Middle frontal gyrus (tissue), 1 donor: ENCODE results near the gene ZBTB43.
A peak's percentile ranks its signal among the peaks of the same experiment; 100 is the strongest.

ENCODE experiments used
- DNase-seq: peaks from one replicate; pipeline ENCODE4 v3.0.0-alpha.2; 2015; ENCODE audit warnings: low spot score; ENCODE audit errors: extremely low spot score

The ZBTB43 gene

GRCh38 chr9:126827227-126827626 is 22.4 kb downstream of the ZBTB43 start:
- DNase-seq = no peak

- DNase-seq = no peak
Observed at GRCh38 chr9:126829035-126829434, 24.2 kb downstream of the ZBTB43 start.

- DNase-seq = no peak
Observed at GRCh38 chr9:126830827-126831226, 26.0 kb downstream of the ZBTB43 start.

GRCh38 chr9:126832440-126832839 is 27.6 kb downstream of the ZBTB43 start:
- DNase-seq = no peak

GRCh38 chr9:126833020-126833419 is 28.2 kb downstream of the ZBTB43 start:
- DNase-seq = no peak

GRCh38 chr9:126833710-126834345 is 29.0 kb downstream of the ZBTB43 start:
- DNase-seq = no peak

- no peak for DNase-seq
Observed at GRCh38 chr9:126834672-126835071, 29.8 kb downstream of the ZBTB43 start.

GRCh38 chr9:126836216-126836615 is 31.4 kb downstream of the ZBTB43 start:
- DNase-seq = no peak

GRCh38 chr9:126838055-126838811 is 33.4 kb downstream of the ZBTB43 start:
- no peak for DNase-seq

GRCh38 chr9:126838895-126839294 is 34.1 kb downstream of the ZBTB43 start:
- DNase-seq = no peak

- no peak for DNase-seq
Observed at GRCh38 chr9:126839301-126839700, 34.5 kb downstream of the ZBTB43 start.

- DNase-seq = no peak
Observed at GRCh38 chr9:126842220-126842842, 37.5 kb downstream of the ZBTB43 start.

- DNase-seq = peak; percentile 47
Observed at GRCh38 chr9:126842977-126843799, 38.3 kb downstream of the ZBTB43 start.

- DNase-seq = no peak
Observed at GRCh38 chr9:126844085-126844484, 39.2 kb downstream of the ZBTB43 start.

GRCh38 chr9:126847051-126847450 is 42.2 kb downstream of the ZBTB43 start:
- DNase-seq = no peak

- DNase-seq = no peak
Observed at GRCh38 chr9:126849591-126850225, 44.9 kb downstream of the ZBTB43 start.

GRCh38 chr9:126851286-126851880 is 46.5 kb downstream of the ZBTB43 start:
- DNase-seq = no peak

GRCh38 chr9:126852086-126852688 is 47.3 kb downstream of the ZBTB43 start:
- no peak for DNase-seq

GRCh38 chr9:126853667-126854066 is 48.8 kb downstream of the ZBTB43 start:
- no peak for DNase-seq

GRCh38 chr9:126854734-126855133 is 49.9 kb downstream of the ZBTB43 start:
- DNase-seq = no peak
